Rectal smooth muscle tissue (tissue), 1 donor: Measurements from ENCODE around the gene EMILIN2.

Experiments used
- H3K27ac ChIP-seq: one replicate; pipeline ENCODE4 v1.7.0; 2013; ENCODE audit warnings: low read depth, low read length, inconsistent platforms
- H3K27me3 ChIP-seq: one replicate; pipeline ENCODE4 v1.7.0; 2013; ENCODE audit warnings: low read length; ENCODE audit not compliant: control insufficient read depth, insufficient read depth
- H3K36me3 ChIP-seq: one replicate; pipeline ENCODE4 v1.7.0; 2013; ENCODE audit warnings: low read length; ENCODE audit not compliant: control insufficient read depth, insufficient read depth
- H3K4me1 ChIP-seq: one replicate; pipeline ENCODE4 v1.7.0; 2013; ENCODE audit warnings: low read length; ENCODE audit not compliant: control insufficient read depth, insufficient read depth
- H3K4me3 ChIP-seq: one replicate; pipeline ENCODE4 v1.7.0; 2013; ENCODE audit warnings: low read length
- H3K9ac ChIP-seq: one replicate; pipeline ENCODE4 v1.7.0; 2013; ENCODE audit warnings: low read length

EMILIN2 gene

DNA sequence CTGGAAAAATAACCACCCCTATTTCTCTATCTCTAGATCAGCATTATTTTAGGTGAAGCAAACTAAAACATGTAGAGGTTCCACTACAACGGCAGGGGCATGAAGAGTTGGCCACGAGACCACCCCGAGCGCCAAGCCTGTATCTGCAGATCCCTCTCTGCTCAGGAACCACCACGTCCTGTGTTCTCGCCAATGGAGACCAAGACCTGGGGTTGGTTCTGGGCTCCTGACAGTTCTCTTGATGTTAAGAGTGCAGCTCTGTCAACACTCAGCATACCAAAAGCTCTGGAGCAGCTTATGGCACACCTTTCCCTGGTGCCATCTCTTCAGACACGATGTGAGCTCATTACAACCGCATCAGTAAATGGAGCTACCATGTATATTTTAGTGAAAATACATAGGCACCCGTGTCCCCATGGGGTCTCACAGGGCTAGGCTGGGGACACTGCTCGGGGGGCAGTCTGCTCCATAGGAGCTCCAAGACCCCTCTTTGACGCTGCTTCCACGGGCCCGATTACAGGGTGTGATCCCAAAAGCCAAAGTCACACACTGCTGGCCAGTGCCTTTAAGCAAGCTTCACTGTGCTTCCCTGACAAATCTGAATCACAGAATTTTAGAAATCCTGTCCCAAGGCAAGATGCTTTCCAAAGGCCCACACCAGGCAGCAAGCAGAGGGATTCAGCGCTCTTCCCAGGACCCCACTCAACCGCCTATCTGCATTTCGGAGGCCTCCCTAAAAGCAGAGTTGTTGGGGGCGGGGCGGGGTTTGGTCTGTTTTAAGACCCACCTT is 72.2 kb downstream of the EMILIN2 start:
- Histone ChIP-seq H3K36me3 (peaks cover 33% of the 10 kb centered on the region), H3K4me1 (no peaks in the 10 kb centered on the region), H3K4me3 (no peak overlapping the region)

GRCh38 chr18:2919600-2919999 is 72.8 kb downstream of the EMILIN2 start:
- Histone ChIP-seq H3K27ac (no peak overlapping the region), H3K9ac (no peak overlapping the region), H3K4me1 (no peaks in the 10 kb centered on the region), H3K4me3 (no peak overlapping the region), H3K27me3 (no peaks in the 10 kb centered on the region), H3K36me3 (peaks cover 35% of the 10 kb centered on the region)

More for the DNA sequence above, 72.2 kb downstream of the EMILIN2 start:
- Histone ChIP-seq H3K27ac (no peak overlapping the region), H3K27me3 (no peaks in the 10 kb centered on the region), H3K9ac (no peak overlapping the region)

DNA sequence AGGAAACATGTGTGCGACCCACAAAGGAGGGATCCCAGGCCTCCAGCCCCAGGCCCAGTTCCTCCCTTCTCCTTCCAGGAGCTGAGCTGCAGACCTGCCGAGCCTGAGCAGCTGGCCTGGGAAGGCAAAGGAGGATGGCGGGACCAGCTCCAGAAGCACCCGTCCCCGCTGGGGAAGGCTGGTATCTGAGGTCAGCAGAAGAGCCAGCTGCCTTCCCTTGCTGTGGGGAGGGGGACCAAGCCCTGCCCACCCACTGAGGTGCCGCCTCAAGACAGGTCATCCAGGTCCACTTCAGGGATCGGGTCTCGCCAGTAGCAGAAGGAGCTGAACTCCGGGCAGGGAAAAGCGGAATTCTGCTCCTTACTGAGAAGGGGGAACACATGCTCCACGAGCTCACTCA is 73.2 kb downstream of the EMILIN2 start:
- H3K36me3 ChIP-seq: peaks cover 39% of the 10 kb centered on the region
- no peaks in the 10 kb centered on the region for H3K4me1 ChIP-seq
- H3K27ac ChIP-seq: no peak overlapping the region
- H3K4me3 ChIP-seq: no peak overlapping the region
- H3K27me3 ChIP-seq: no peaks in the 10 kb centered on the region
- H3K9ac ChIP-seq: no peak overlapping the region

- Histone ChIP-seq H3K9ac (no peak overlapping the region), H3K36me3 (peaks cover 39% of the 10 kb centered on the region)
Observed at GRCh38 chr18:2920546-2921343, 73.9 kb downstream of the EMILIN2 start.

GRCh38 chr18:2921778-2922177 is 75.0 kb downstream of the EMILIN2 start:
- H3K4me3 ChIP-seq: no peak overlapping the region
- H3K9ac ChIP-seq: no peak overlapping the region
- H3K4me1 ChIP-seq: no peaks in the 10 kb centered on the region
- H3K36me3 ChIP-seq: peaks cover 44% of the 10 kb centered on the region
- no peaks in the 10 kb centered on the region for H3K27me3 ChIP-seq
- no peak overlapping the region for H3K27ac ChIP-seq

More at GRCh38 chr18:2920546-2921343, 73.9 kb downstream of the EMILIN2 start:
- Histone ChIP-seq H3K27me3 (no peaks in the 10 kb centered on the region), H3K27ac (no peak overlapping the region), H3K4me1 (no peaks in the 10 kb centered on the region), H3K4me3 (no peak overlapping the region)

GRCh38 chr18:2923464-2923863 is 76.7 kb downstream of the EMILIN2 start:
- no peak overlapping the region for H3K27ac ChIP-seq
- no peaks in the 10 kb centered on the region for H3K27me3 ChIP-seq
- H3K4me1 ChIP-seq: no peaks in the 10 kb centered on the region
- no peak overlapping the region for H3K4me3 ChIP-seq
- H3K9ac ChIP-seq: no peak overlapping the region
- H3K36me3 ChIP-seq: peaks cover 50% of the 10 kb centered on the region

DNA sequence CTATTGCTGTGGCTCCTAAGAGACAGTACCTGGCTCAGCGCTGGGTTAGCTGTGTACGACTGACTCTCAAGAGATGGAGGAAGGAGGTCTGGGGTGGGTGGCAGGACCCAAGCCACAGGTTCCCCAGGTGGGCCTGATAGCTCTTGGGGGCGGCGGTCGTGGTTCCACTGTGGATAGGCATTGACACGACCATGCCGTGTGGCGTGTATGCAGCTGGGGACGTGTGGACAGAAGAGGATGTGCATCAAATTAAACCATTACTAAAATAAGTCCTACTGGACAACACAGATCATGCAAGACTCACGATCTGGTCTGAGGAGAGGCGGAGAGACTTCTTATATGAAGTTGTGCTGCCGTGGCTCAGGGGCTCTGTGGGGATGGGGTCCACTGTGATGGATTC is 78.1 kb downstream of the EMILIN2 start:
- Histone ChIP-seq H3K4me3 (no peak overlapping the region), H3K27me3 (no peaks in the 10 kb centered on the region), H3K4me1 (no peaks in the 10 kb centered on the region), H3K36me3 (peaks cover 46% of the 10 kb centered on the region), H3K9ac (no peak overlapping the region), H3K27ac (no peak overlapping the region)

- Histone ChIP-seq H3K4me3 (no peak overlapping the region), H3K27me3 (no peaks in the 10 kb centered on the region), H3K9ac (no peak overlapping the region), H3K36me3 (peaks cover 37% of the 10 kb centered on the region), H3K27ac (no peak overlapping the region), H3K4me1 (no peaks in the 10 kb centered on the region)
Observed at GRCh38 chr18:2926528-2926927, 79.7 kb downstream of the EMILIN2 start.

DNA sequence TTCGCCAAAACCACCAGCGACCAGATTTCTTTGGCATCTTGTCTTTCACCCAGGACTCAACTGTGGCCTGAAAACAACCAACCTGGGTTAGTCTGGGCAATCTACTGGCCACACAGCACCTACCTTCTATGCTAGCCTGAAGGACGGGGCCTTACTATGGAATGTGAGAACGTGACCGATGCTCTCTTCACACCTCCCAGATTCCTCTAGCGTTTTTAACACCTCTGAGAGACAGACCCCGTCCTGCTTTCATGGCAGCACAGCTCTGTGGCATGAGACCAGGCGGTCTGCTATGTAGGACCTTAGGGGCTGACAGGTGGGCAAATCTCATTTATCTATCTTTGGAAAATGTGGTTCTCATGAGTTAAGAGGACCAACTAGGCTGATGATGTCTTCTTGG is 80.9 kb downstream of the EMILIN2 start:
- no peak overlapping the region for H3K27ac ChIP-seq
- H3K36me3 ChIP-seq: peaks cover 35% of the 10 kb centered on the region
- H3K9ac ChIP-seq: no peak overlapping the region
- no peak overlapping the region for H3K4me3 ChIP-seq
- H3K4me1 ChIP-seq: no peaks in the 10 kb centered on the region
- no peaks in the 10 kb centered on the region for H3K27me3 ChIP-seq

DNA sequence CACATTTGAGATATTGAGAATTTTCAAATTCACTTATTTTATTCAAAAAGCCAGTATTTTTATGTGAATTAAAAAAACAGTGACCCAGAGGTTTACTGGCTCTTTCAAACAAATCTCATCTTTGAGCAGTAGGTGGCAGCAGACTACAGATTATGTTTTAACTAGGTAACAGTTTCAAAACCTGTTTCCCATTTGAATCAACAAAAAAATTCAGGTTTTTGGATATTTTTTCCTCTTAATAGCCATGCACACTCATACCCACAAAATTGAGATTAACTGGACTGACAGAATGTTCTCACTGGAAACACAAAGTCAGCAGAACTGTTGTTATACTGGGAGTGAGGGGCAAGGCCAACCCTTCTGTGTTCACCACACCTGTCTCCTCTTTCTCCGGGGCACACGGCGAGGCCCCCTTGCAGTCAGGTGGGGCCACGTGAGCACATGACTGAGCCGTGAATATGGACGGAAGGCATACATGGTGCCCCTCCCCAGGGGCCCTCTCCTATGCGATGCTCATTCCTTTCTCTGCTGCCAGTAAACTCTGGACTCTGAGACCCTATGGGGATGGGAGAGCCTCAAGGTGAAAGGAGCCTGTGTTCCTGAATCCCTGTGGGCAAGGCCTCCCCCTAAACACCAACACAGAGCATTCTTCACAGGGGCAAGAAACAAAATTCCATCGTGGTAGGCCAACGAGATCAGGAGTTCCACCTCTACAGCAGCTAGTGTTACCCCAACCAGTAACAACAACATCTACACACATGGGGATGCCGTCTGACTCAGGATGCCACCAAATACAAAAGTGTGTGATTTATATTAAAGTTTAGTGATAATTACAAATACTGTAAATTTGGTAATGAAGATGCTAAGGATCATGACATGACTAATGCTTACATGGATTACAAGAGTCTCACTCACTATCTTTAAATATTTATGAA is 85.7 kb downstream of the EMILIN2 start:
- Histone ChIP-seq H3K27ac (no peak overlapping the region), H3K27me3 (no peaks in the 10 kb centered on the region), H3K9ac (no peak overlapping the region), H3K36me3 (peaks cover 7% of the 10 kb centered on the region), H3K4me3 (no peak overlapping the region), H3K4me1 (no peaks in the 10 kb centered on the region)

GRCh38 chr18:2933995-2934394 is 87.2 kb downstream of the EMILIN2 start:
- Histone ChIP-seq H3K36me3 (peaks cover 7% of the 10 kb centered on the region), H3K9ac (no peak overlapping the region), H3K4me3 (no peak overlapping the region), H3K27me3 (no peaks in the 10 kb centered on the region), H3K4me1 (no peaks in the 10 kb centered on the region), H3K27ac (no peak overlapping the region)
